Superior temporal gyrus (tissue), 1 donor: ENCODE data around the gene ZFHX3.

Source experiments
- DNase-seq: peaks from one replicate; pipeline ENCODE4 v3.0.0-alpha.2; 2016; ENCODE audit errors: extremely low spot score

Gene ZFHX3

DNA sequence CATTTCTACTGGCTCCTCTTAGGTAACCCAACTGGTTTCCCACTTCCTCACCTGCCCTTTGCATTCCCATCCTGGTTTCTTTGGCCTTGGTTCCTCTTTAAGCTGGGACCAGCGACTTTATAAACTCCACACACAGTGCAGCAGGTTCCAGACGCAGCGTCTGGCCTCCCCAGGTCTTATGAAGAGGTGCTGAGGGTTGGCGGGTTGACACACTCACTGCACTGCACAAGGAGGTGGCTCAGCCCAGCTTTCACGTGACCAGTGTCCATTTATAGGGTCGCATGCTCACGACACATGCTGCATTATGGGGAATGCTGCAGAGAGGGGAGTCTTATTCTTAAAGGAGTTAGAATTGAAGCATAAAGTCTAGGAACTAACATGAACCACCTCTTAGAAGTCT is 70.8 kb downstream of the ZFHX3 start:
- DNase-seq: no peak

DNA sequence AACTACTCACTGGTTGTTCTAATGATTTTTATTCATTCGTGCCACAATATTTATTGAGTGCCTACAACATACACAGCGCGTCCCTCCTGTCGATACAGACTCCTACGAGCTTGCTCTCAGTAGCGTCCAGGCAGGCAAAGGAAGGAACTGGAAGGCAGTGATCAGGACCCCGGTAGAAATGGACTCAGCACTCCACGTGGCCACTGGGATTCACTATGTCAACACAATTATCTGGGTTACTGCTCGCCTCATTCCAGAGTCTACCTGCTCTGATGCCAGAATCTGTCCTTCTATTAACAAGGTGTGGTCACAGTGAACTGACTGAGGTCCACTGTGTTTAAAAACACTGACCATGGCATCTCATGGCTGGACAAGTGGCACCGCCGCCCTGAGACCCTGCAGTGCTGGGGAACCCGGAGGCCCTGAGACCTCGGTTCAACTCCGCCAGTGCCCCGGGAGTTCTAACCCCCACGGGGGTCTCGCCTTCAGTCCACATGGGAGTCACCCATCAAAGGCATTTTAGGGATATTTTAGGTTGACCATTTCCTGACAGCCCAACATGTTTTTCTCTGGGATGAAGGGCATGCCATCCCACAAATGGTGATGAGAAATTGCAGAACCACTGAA is 71.4 kb downstream of the ZFHX3 start:
- no peak for DNase-seq

DNA sequence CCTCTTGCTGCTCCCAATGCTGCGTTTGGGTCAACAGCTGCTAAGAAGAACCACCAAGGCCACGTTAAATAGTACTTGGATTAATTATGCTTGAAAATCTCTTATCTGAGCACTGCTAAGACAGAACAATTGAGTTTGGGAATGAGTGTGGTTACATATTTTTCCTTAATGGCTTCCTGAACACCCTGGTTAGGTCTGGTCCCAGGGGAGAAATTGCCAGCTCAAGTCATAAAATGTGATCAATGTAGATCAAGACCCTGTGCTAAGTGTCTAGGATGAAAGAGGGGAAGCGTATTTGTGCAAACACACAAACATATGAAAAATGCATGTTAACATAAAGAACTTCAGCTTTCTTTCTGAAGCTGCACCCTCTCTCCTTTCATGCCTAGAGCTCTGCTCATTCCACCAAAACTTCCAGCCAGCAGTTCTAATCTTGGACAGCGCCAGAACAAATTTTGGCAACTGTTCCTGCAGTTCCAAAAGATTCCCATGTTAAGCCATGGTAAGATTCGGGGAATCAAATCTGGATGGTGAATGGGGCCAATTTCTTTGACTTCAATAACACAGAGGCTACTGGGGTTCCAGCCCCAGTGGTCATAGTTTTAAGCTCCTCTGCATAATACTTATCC is 72.0 kb downstream of the ZFHX3 start:
- DNase-seq: no peak

DNA sequence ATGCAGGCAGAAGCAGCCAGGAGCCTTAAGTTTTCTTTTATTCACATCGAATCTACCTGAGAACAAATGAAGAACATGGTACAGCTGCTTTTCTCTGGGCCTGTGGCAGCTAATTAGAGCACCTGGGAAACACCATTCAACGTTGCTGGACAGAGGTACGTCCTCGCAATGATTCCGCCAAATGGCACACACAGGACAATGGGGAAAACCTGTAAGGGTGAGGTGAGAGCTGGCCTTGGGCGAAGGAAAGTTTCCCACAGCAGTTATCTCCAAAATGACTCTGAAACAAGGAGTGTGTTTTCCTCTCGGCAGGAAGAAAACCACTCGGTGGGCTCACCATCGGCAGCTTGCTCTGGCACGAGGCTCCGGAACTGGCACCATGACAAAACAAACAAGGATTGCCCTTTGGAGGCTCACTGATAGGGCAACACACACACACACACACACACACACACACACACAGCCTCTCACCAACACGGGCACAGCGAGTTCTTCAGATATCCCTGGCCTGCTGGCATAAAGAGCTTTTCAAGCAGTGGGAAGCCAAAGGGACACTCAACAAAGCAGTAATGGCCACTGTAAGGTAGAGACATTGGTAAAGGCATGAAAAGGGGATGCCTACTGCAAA is 73.7 kb downstream of the ZFHX3 start:
- DNase-seq: no peak

DNA sequence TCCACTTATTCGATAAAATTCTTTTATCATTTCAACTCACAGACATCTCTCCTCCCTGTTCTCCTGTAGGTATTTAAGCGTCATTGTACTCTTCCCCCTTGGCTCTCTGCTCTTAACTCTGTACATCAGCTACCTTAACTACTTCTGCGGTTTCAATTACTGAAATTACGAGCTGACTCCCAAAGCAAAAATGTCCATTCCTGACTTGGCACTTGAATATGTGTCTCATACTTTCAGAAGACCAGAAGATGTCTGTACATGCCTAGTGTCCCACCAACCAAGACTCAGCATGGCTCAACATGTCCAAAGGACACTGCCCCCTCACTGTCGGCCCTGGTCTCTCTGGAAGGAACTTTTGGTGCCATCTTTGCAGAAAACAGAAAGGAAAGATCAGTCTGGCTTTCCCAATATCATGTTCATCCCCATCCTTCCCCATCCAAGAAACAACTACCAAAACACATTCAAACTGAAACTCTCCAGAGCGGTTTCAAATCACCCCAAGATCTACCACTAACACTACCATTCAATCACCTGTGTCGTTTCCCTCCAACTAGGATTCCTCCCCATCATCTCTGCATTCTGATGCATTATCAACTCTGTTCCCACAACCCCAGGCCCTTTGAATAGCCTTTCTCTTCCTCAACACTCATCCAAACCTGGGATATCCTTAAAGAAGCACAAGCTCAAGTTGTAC is 74.9 kb downstream of the ZFHX3 start:
- no peak for DNase-seq

DNA sequence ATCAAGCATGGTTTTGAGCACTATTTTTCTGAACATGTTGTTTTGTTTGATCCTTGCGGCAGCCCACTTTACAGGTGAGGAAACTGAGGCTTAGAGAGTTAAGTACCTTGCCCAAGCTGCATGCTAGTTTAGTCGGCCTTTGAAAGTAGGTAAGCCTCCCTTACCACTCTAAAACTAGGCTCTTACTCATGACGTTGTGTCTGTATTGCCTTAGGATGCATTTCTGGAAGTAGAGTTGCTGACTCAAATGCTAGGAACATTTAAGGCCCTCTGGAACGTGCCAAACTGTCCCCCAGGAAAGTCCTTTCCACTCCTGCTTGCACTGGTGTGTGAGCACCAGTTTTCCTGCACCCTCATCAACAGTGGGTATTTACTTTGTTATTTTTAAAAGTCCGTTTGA is 76.6 kb downstream of the ZFHX3 start:
- no peak for DNase-seq

DNA sequence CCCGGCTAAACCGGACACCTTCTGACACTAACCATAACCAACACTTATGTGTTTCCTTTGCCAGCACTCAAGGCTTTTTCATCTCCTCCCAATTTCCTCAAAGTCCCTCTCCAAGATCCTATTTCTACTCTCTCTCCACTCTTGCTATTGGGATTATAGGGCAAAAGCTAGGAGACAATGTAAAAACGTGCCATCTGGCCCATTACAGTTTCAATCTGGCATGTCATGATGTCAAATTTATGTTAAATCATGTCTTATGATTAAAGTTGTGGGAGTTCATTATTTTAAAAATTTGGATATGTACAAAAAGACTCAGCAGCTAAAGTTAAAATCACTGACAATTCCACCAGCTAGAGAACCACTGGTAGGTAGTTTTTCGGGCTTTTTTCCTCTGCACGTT is 77.3 kb downstream of the ZFHX3 start:
- no peak for DNase-seq

DNA sequence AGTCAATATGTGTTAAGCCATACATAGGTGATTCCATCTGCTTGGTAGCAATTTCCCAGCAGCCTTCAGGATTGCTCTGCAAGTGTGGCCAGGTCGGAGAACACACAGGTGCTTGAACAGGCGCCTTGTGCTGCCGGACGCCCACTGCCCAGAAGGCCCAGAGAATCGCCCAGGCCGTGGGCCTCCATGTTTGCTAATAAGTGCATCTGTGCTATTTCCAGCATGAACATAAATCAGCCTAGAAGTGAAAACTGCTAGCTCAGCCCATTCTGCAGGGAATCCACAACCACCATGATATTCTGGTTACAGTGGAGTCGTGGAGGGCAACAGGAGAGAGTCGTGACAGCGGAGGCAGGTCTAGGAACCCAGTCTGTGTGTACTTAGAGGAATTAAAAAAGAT is 78.1 kb downstream of the ZFHX3 start:
- DNase-seq: no peak

DNA sequence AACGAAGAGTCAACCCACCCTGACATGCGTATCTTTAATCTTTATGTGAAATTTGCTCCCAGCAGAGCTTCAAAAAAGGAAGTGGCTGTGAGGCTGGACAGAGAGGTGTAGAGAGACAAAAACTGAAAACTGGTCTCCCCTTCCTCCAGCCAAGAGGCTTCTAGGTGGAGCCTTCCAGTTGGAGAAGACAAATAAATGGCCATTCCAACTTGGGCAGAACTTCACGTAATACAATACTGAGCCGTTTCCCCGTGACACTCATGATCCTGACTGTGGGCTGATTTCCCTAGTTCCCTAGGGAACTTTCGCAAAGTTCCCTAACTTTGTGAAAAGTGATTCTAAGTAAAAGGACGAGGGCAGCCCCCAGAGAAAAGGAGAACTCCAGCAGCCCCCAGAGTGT is 78.8 kb downstream of the ZFHX3 start:
- DNase-seq: no peak

DNA sequence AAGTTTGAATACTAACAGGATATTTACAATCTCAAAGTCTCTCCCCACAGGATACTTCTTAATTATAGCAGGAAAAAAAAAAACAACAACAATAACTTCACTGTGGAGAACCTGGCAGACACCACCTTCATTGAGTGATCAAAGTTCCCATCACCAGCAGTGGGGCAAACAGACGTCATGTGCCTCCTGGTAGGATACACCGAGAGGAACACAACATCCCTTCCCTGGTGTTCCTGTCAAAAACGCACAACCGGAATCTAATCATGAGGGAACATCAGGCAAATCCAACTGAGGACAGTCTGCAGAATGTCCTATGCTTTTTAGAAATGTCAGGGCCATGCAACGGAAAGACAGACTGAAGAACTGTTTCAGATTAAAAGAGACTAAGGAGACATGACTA is 80.0 kb downstream of the ZFHX3 start:
- no peak for DNase-seq

DNA sequence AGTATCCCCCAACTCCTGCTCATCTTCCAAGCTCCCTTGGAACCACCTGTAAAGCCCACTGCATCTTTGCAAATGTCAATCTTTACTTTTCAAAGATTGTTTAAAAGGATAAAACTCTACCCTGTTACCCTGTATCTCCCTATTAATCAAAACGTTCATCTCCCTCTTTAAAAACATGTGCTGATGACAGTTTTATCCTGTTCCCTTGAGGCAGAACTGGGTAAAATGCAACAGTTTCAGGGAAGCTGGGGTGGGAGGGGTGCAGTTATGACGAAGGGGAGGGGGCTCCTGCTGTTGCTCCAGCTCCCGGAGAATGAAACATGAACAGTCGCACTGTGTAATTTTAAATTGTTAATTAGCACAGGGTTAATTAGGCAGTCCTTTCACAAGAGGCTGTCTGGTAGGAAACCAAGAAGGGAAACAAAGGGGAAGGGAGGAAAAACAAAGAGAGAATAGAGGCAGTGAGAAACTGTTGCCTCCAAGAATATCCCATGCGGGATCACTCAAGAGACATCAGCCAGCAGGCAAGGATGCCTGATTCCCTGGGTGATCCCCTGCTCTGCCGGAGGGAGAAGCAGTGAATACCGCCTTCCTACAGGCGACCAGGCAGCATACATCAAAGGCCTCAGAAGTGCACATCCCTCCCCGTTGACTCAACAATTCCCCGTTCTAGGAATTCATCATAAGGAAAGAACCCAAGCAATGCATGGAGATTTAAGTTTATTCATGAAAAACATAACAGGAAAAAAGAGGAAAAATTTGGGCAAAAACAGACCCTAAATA is 84.2 kb downstream of the ZFHX3 start:
- no peak for DNase-seq

DNA sequence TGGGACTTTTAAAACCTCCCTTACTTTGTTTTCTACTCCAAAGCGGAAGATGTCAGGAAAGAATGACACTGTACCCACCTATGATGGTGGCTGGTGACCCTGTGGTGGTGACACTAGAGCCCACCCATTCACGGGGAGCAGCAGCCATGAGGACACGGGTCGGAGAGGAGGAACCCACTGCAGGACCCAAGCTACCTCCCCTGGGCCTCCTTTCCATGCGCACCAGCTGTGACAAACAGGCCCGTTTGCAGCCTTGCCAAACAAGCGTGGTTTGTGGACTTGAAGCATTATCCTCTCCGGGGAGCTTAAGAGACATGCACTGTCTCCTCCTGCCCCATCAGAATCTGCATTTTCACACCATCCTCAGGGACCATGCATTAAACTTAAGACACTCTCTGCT is 85.6 kb downstream of the ZFHX3 start:
- no peak for DNase-seq

DNA sequence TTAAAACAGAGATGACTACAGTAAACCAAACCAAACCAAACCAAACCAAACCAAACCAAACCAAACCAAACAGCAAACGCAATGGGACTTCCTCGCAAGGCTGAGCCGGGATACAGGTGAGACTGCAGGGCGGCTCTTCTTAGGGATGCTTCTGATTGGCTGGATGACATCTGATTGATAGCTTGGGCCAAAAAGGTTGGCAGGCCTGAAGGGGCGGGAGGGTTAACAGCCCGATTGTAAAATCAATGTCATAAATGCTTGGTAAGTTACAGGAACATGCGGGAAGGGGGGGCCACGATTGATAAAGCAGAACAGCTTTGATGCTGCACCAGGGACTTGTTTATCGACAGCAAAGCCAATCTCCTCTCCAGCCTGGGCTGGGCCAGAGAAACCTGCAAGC is 86.1 kb downstream of the ZFHX3 start:
- no peak for DNase-seq

DNA sequence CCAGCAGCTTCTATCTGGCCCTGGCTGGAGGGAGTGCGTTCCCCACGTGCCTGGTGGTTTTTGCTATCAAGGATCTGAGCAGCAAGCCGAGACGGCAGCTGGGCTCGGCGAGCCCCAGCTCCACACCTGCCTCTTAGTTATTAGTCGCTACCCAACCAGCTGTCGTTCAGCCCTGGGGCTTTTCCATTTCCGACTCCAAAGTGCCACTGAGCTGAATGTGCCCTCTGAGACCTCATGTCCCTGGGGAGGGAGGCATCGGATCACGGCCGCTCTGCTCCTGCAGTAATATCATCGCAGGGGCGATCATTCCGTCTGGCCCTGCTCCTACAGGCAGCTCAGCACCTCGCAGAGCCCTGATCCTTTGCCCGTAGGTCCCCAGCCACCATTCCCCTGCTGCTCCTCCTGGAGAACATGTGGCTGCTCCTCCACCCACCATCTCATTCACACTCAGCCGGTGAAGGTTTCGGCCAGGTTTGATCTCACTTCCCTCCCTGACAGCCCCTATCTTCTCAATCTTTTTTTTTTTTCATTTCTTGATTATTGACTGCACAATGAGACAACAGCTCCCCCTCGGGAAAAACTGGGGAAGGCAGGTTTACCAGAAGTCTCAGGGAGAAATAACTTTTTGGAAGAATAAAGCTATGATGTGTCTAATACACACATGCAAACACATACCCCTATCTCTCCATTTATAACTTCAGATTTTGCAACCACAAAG is 86.7 kb downstream of the ZFHX3 start:
- DNase-seq: no peak

DNA sequence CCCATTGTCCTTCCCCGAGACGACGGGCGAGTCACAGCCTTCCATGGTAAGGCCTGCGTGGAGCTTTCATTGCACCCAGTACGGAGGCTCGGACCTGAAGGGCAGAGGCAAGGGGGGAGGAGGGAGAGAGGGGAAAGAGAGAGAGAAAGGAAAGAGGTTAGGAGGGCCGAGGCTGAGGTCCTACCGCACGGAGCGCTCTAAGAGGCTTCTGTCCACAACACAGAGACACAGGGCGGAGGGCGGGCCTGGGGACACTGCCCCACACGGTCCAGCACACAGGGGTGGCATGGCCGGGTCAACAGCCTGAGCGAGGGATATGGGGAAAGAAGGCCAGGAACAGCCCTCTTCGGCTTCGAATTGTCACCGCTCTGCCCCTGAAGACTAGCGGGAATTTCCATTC is 87.8 kb downstream of the ZFHX3 start:
- no peak for DNase-seq

DNA sequence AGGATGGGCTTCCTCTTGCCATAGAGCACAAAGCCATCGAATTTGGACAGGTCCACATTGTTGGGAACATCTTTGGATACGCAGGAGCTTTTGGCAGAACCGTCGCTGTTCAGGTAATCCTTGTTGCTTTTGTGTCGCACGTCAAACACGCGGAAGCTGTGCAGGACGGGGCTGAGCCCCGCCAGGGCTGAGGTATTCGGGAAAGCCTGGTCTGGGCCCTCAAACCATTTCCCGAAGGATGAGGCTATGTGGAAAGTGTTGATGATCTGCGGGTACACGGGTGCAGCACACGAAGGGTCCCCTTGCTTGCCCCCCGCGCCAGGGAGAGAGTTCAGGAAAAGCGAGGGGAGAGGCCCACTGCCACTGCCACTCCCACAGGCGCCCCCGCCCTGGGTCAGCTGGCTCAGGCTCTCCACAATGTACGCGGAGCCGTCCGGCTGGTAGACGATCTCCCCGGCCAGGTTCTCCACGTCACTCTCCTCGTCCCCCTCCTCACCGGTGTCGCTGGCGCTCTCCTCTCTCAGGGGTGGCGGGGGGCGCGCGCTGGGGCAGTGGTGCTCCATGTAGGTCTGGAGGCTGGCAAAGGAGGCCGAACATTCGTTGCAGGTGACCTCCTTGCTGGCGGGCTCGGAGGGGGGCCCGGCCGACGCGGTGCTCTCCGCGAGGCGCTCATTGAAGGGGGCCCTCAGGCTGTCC is 88.5 kb downstream of the ZFHX3 start:
- DNase-seq: no peak

DNA sequence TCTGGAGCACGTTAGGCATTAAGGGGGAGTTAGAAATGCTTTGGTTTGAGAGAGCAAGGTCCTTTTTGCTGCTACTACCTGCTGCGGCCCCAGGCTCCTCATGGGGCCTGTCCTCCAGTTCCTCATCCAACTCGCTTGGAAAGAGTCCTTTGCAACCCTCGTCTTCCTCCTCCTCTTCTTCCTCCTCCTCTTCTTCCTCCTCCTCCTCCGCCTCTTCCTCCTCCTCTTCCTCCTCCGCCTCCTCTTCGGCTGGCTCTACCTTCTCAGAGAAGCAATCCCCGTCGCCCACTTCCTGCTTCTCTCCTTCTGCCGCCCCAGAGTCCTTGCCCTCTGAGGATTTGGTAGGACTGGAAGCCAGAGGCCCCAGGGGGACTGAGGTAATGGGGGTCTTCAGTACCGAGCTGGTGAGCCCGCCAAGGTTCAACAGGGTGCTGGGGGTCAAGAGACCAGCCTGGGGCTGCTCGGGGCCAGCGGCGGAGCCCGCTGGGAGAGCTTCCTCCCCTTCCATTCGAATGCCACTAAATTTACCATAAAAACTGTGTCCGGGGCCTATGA is 89.3 kb downstream of the ZFHX3 start:
- no peak for DNase-seq

DNA sequence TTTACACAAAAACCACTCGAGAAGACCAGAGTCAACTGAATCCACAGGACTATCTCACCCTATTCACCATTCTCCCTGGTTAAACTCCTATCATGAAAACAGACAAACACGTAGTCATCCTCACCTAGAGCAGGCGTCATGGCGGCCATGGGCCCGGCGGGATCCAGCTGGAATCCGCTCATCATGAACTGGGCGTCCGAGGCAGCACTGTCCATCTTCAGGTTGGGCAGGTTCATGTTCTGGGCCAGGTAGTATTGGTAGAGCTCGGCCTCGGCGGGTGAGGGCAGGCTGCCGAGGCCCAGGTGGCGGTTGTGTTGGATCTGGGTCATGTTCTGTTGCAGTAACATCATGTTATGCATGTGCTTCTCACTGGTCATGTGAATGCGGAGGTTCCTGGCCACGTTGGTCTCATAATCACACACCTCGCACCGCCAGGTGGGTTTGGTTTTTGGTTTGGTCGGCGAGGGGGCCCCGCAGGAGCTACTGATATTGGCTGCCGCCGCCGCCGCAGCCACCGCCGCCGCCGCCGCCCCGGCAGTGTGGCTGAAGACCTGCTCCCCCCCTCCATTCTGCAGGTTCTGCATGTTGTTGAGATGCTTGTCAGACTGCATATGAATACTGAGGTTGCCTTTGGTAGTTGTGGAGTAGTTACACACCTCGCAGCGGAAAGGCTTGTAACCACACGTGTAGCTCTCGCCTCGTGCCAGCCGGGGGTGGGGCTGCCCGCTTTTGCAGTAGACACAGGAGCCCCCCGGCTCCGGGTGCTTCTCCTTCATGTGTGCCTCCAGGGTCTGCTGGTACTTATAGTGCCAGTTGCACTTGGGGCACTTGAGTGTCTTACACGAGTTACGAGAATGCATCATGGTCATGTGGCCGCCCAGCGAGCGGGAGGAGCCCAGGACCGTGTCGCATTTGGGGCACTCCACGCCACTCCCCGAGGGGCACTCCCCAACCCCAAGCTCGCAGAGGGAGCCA is 90.3 kb downstream of the ZFHX3 start:
- no peak for DNase-seq
